ENCODE measurements around the gene LSR.

LSR gene

GRCh38 chr19:35288331-35288730, 39.5 kb downstream of the LSR start:
- TF ChIP-seq CTCF (IDR thresholded peaks at IDR 0.05; ENCODE audit: low read depth, low read length) = no peak

GRCh38 chr19:35288906-35289305, 40.1 kb downstream of the LSR start:
- H3K4me3 ChIP-seq (ENCODE audit: low read depth, low read length) = no peak overlapping the region
- TF ChIP-seq CTCF (IDR thresholded peaks at IDR 0.05; ENCODE audit: low read depth, low read length) = no peak

More at GRCh38 chr19:35288331-35288730, 39.5 kb downstream of the LSR start:
- H3K4me3 ChIP-seq (ENCODE audit: low read depth, low read length) = no peak overlapping the region

DNA sequence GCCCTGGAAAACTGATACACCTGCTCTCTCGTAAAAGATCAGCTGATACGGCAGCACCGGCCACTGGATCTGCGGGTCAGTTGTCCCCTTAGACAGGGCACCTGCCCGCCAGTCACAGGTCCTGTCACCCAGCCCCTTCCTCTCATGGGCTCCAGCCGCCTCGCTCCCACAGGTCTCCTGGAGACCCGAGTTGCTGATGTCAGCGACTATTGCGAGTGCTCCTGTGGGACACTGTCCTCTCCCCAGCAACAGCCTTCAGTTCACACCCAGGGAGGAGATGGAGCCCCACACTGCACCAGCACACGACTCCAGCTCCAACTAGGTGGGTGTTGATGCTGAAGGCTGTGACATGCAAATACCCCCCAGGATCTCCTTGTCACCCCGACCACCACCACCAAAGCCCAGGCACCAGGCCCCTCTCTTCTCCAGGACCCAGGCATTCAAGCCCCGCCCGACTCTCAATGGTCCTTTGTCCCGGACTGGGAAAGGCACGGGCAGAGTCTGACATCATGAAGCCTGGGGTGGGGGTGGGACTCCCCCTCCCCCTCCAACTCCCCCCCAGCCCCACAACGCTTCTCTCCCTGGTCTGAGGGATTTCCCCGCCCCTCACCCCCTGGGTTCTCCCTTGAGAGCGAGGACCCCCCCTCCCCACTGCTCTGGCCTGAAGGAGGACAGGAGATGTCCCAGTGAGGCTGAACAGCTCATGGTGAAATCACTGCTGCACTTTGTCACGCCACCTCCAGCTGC, 41.8 kb downstream of the LSR start:
- no peak for TF ChIP-seq CTCF (IDR thresholded peaks at IDR 0.05; ENCODE audit: low read depth, low read length)
- no peak overlapping the region for H3K4me3 ChIP-seq (ENCODE audit: low read depth, low read length)

DNA sequence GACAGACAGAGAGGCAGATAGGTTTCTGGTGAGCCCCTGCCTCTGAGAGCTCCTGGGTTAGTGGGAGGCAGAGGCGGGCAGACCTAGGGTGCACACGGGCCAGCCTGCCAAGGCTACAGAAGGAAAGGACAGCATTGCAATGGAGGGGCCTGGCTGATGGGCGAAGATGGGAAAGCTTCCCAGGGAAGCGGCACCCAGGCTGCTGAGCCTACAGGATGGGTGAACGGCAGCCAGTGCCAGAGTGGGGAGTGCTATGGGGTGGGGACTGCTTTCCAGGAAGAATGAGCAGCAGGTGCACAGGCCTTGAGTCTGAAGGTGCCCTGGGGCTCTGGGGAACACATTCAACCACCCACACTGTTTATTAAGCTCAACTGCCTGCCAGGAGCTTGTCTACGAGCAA, 42.5 kb downstream of the LSR start:
- no peak for TF ChIP-seq CTCF (IDR thresholded peaks at IDR 0.05; ENCODE audit: low read depth, low read length)
- no peak overlapping the region for H3K4me3 ChIP-seq (ENCODE audit: low read depth, low read length)

GRCh38 chr19:35291916-35292315, 43.1 kb downstream of the LSR start, which contains the start of gene MAG:
Gene MAG, plus strand, starts transcription at chr19:35292161. Its CDS starts 3,248 bp downstream, at chr19:35295409.
- no peak for TF ChIP-seq CTCF (IDR thresholded peaks at IDR 0.05; ENCODE audit: low read depth, low read length)
- H3K4me3 ChIP-seq (ENCODE audit: low read depth, low read length) = no peak within 1 kb of the TSS

DNA sequence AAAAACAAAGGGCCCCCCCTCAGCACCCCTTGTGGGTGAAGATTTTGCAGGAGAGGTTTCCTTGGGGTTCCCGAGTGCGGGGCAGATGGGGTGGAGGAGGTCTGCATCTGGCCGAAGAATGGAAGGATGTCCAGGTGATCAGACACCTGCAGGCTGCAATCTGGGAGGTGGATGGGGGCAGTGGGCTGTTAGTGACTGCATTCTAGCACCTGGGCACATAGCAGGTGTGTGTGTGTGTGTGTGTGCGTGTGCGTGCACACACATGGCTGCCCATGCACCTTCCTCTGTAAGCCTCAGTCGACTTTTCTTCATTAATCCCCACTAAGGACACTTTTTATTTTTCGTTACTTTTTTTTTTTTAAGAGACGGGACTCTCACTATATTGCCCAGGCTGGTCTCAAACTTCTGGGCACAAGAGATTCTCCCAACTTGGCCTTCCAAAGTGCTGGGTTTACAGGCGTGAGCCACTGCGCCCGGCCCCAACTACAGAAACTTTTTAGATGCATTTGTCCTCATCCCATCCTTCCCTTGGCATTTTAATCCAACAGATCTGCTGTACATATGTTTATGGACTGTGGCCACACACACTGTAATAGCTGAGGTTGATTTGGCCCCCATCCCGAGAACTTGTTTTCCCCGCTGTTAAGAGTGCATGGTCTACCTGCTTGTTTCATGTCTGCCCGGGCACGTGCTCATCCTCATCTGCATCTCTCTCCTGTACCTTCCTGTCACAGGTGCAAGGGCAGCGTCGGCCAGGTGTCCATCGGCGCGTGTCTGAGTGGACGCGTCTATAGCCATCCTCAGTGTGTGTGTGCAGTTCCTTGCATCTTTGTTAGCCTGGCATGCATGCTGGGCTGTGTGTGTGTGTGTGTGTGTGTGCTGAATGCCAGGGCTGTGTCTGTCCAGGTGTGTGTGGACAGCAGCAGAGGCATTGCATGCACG, 43.9 kb downstream of the LSR start:
- no peak overlapping the region for H3K4me3 ChIP-seq (ENCODE audit: low read depth, low read length)
- no peak for TF ChIP-seq CTCF (IDR thresholded peaks at IDR 0.05; ENCODE audit: low read depth, low read length)

DNA sequence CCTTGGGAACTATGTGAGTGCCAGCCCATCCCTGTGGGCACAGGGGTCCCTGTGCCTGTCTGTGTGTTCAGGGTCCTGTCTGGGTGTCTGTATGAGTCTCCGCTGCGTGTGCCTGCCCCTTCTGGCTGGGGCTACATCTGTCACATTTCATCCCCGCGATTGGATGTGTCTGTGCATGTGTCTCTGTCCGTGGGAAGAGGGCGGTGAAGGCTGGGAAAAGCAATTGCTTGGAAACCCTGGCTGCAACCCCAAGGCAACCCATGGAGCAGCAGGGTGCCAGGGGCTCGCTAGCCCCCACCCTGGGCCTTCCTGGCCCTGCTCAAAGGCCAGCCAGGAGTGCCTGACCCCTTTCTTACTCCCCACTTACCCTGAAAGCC, 44.5 kb downstream of the LSR start:
- TF ChIP-seq CTCF (IDR thresholded peaks at IDR 0.05; ENCODE audit: low read depth, low read length) = no peak
- H3K4me3 ChIP-seq (ENCODE audit: low read depth, low read length) = no peak overlapping the region

Measured in WI38 (cell line).